Right renal pelvis (tissue), 4 donors: ENCODE data around the gene FHAD1. TPM values are rescaled to one million over a fixed set of nuclear protein-coding genes. Genes with fewer than 3 reads are reported as not detected.
A peak's percentile ranks its signal among the peaks of the same experiment; 100 is the strongest.
"Not testable (repeated sequence)": the region's sequence is repeated elsewhere in the genome, so short reads cannot be mapped to it uniquely, and the experiment has no call there.

Experiments
- DNase-seq, 4 donors: peaks; one replicate each; pipeline ENCODE4 v3.0.0-alpha.2; 2013; ENCODE audit warnings: low read depth in 4 of 4, low spot score in 3 of 4, missing footprints in 1 of 4
- polyA plus RNA-seq, 4 donors: library from polyadenylated mRNA; unstranded; fragments of 120-200 nt; gene quantifications; one replicate each; pipeline ENCODE4 v1.2.1, GENCODE V29; 2013; ENCODE audit not compliant: insufficient read length in 4 of 4

Gene FHAD1
- polyA plus RNA-seq, 4 donors: 2.8 to 3.9 (median 3.3) TPM

GRCh38 chr1:15388201-15388880 is 141.3 kb downstream of the FHAD1 start:
- DNase-seq: no peak

GRCh38 chr1:15389828-15390227 is 142.8 kb downstream of the FHAD1 start:
- not testable (repeated sequence) for DNase-seq

DNA sequence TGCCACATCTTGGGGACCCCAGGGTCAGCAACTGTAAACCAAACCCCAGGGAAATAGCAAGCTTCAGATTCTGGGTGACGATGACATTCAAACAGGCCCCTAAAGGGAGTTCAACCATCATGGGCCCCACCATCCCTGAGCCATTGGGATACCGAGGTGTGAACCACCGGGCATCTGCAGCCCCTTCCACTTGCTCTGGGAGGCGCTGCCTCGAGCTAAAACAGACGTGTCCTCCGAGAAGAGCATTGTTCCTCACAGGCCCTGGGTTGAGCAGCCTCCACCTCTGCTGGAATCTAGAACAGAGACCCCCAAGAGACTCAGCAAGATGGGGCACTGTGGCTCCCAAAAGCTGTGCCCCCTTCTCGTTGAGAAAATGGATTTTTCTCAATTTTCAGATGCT is 143.6 kb downstream of the FHAD1 start:
- no peak for DNase-seq

DNA sequence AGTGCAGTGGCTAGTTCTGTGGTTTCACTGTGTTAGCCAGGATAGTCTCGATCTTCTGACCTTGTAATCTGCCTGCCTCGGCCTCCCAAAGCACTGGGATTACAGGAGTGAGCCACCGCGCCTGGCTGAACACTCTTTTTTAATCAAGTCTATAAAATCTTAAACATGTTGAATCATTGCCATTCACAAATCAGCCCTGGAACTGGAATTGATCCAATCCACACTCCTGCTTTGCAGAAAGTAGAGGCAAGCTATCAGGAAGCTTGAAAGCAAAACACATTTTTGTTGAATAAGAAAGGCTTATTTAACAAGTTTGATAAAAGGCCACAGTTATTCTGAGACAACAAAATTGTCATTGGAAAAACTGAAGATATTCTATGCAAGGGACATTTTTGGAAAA is 144.3 kb downstream of the FHAD1 start:
- DNase-seq: no peak

GRCh38 chr1:15393475-15394257 is 146.6 kb downstream of the FHAD1 start:
- no peak for DNase-seq

GRCh38 chr1:15394258-15394690 is 147.3 kb downstream of the FHAD1 start:
- DNase-seq: no peak

DNA sequence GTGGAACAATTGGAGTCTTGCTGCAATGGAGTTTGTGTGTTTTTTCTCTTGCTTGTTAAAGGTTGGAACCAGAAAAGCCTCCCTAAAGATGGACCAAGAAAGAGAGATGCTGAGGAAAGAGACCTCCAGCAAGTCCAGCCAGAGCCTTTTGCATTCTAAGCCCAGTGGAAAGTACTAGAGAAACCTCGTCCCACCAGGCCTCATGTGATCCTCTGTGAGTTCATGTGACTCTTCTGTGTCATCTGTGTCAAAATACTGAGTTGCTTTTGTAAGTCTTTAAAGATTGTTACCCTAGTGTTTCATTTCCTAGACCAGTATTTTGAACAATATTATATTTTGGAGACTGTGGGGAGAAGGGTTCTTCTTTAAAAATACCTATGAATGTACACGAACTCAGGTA is 150.2 kb downstream of the FHAD1 start:
- no peak for DNase-seq

- DNase-seq: no peak
These were observed 152.7 kb downstream of the FHAD1 start for GRCh38 chr1:15399710-15400109.

- no peak for DNase-seq
These were observed 153.6 kb downstream of the FHAD1 start for GRCh38 chr1:15400627-15401026.

GRCh38 chr1:15401391-15402055 is 154.5 kb downstream of the FHAD1 start:
- no peak for DNase-seq

DNA sequence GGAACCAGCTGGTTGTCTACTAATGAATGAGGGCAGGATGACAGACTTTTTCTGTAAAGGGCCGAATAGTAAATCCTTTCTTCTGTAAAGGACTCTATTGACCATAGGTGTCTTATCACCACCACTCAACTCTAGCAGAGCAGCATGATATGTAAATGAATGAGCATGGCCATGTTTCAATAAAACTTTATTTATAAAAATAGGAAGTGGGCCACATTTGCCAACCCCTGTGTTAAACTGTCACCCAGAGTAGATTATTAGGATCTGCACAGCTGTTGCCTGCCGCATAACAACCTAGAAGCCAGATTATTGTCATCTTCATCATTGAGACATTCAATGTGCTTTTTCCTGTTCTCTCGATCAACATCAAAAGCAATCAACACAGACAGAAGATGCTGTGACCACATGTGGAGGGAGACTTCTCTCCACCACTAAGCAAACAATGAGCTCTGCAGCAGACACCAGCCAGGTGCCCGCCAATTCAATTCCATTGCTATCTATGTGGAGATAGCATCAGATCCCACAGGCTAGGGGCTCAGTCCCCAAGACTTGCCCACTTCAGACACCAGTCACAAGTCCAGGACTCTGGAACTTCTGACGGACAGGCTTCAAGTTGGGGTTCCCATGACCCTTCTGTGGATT is 155.9 kb downstream of the FHAD1 start:
- no peak for DNase-seq

DNA sequence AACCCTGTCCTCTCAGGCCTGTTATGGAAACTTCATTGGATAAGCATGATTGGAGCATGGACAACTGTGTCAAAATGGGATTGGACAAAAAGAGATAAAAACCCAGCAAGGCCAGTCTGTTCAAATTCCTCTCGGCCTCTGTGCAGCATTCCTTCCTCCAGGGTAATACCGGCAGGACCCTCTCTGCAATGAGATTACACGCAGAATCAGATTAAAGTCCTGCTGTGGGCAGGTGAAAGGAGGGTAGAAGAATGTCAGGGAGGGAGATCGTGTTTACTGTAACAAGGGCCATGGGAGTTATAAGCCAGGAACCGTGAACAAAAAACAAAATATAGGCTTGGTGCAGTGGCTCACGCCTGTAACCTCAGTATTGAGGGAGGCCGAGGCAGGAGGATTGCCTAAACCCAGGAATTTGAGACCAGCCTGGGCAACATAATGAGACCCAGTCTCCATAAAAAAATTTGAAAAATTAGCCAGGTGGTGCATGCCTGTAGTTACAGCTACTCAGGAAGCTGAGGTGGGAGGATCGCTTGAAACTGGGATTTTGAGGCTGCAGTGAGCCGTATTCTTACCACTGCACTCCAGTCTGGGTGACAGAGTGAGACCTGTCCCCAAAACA is 157.0 kb downstream of the FHAD1 start:
- no peak for DNase-seq

GRCh38 chr1:15405106-15405850 is 158.3 kb downstream of the FHAD1 start:
- no peak for DNase-seq

DNA sequence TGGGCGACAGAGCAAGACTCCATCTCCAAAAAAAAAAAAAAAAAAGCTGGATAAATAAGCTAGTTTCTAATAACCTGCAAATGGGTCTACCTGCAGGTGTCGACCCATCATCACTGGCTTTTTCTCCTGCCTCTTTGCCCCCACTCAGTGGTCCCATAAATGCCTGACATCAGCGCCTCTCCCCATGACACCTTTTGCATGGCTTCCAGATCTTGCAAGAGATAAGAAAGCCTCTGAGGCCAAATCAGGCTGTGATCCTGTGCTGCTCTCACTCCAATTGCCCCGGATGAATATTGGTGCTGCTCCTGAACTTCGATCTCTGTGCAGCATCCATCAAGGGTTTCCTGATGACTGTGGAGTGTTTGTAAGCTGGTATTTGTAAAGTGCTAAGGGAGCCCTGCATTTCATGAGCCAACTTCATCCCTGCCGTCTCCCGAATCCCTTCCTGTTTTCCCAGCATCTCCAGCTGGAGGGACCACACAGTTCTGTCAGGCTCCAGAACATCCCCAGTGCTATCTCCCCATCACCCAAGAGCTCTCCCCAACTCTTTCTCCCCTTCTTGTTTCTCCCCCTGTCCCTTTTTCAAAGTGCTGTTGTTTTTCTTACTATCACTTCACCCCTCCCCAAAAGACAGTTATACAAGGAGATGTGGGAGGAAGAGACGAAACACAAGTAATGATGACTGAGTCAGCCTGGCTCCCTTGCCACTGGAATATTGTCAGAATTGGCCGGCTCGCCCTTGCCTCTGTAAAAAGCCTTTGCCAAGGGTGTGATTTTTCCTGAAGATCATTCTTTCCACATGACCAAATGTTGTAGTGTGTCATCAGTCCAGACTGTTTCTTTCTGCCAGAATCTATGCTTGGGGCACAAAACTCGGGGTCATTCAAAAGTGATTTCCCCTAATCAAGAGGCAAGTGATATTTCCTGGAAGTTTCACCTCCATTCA is 159.9 kb downstream of the FHAD1 start:
- no peak for DNase-seq

- no peak for DNase-seq
These were observed 160.6 kb downstream of the FHAD1 start for GRCh38 chr1:15407580-15407979.

DNA sequence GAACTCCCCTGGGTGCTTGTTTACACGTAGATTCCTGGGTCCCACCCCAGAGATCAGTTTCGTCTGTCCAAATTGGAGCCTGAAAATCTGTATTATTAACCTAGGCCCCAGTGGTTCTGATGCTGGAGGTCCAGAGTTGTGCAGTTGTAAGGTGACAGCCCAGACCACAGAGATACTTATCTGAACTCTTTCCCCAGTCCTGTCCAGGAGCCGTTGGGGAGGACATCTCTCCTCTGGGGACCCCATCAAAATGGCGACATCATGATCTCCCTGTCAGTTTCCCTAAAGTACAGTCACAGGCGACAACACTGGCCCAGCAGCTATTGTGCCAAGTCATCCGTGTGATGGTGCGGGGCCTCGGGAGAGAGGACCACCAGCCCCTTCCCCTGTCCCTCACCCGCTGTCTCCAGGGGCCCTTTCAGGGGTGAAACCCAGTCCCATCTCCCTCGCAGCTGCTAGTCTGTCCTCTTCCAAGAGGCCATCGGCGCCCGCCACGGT is 161.9 kb downstream of the FHAD1 start:
- DNase-seq: no peak

- peak; percentile 62 to 75 (median 72) for DNase-seq
These were observed 162.6 kb downstream of the FHAD1 start, which contains the start of gene EFHD2 for GRCh38 chr1:15409388-15410222. Gene EFHD2 (plus strand): TSS chr1:15409888. CDS start chr1:15409972, 84 bp downstream.
